ENCODE measurements around the gene TMEM72.

The TMEM72 gene

GRCh38 chr10:44890696-44891563, 20.2 kb upstream of the TMEM72 start:
- DNase-seq: no peak

GRCh38 chr10:44891721-44892120, 19.4 kb upstream of the TMEM72 start:
- no peak for DNase-seq

GRCh38 chr10:44893604-44894468, 17.3 kb upstream of the TMEM72 start:
- no peak for DNase-seq

- DNase-seq: no peak
Measured at GRCh38 chr10:44894691-44895090, 16.4 kb upstream of the TMEM72 start.

- no peak for DNase-seq
Measured at GRCh38 chr10:44895280-44895679, 15.9 kb upstream of the TMEM72 start.

GRCh38 chr10:44897049-44897448, 14.1 kb upstream of the TMEM72 start:
- no peak for DNase-seq

GRCh38 chr10:44898665-44899064, 12.5 kb upstream of the TMEM72 start:
- DNase-seq: no peak

- DNase-seq: no peak
Measured at GRCh38 chr10:44899450-44900080, 11.6 kb upstream of the TMEM72 start.

DNA sequence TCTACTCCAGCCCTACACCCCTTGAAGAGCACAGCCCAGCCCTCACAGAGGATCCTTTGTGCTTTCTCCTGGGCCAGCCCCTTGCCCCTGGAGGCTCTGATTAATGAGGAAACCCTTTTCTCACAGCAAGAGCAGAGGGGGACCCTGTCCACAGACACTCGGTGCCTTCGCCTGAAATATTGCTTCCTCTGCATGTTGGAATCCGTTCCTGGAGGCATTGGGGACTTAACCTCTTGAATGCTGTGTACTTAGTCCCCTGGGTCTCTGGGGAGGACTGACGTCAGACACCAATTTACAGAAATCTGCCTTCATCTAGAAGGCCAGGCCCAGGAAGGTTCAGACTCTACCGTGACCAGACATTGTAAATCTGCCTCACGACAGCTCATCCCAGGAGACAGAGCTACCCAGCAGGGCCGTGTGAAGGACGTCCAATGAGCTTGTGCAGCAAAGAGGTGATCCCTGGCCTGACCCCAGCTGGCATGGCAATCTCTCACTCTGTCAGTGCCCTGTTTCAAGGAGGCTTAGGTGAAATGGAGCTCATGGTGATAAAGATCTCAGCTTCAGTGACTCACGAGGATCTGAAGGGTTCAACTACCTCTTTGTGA, 8.1 kb upstream of the TMEM72 start:
- DNase-seq: no peak

GRCh38 chr10:44906486-44906885, 4.7 kb upstream of the TMEM72 start:
- DNase-seq: no peak

DNA sequence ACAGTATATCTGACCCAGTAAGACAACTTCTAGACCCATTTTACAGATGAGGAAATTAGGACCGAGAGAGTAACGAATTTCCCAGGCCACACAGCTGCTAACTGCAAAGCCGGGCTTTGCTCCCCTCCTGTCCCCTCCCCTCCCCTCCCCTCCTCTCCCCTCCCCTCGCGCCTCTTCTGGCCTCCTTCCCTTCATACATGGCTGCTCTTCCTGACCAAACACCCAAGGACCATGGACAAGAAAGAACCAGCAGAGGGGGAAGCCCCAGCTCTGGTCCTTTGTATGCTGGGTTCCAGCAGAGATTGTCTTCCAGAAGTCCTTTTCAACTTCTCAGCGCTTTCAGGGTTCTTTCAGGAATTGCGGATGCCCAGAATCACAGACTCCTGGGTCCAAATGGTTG, 3.6 kb upstream of the TMEM72 start:
- no peak for DNase-seq

DNA sequence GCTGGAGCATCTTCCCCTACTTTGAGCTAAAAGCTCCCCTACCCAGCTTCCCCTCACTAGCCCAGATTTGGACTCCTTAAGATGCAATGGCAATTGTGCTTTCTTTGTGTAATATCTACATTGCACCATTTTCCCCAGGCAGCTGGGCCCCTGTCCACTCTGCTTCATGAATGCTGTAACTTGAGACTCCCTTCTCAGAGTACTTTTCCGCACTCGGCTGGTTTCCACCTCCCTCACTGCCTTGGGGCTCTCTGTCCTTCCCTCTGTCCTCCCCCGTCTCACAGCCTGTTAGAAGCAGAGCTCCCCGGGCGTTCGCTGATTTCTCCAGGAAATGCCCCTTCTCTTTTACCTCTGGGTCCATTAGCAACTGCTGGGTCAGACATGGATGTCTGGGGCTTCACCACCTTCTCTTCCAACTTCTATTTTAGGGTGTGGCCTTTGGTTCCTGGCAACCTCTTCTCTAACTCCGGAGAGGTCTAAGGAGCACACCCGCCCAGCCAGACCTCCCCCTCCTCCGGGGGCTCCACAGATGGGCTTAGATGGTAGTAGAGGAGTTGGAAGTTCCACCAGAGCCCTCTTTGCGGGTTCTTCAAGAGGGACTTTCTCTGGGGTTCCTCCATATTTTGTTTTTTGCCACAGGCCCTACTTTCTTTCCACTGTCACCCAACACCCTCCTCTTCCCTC, 2.9 kb upstream of the TMEM72 start:
- no peak for DNase-seq

DNA sequence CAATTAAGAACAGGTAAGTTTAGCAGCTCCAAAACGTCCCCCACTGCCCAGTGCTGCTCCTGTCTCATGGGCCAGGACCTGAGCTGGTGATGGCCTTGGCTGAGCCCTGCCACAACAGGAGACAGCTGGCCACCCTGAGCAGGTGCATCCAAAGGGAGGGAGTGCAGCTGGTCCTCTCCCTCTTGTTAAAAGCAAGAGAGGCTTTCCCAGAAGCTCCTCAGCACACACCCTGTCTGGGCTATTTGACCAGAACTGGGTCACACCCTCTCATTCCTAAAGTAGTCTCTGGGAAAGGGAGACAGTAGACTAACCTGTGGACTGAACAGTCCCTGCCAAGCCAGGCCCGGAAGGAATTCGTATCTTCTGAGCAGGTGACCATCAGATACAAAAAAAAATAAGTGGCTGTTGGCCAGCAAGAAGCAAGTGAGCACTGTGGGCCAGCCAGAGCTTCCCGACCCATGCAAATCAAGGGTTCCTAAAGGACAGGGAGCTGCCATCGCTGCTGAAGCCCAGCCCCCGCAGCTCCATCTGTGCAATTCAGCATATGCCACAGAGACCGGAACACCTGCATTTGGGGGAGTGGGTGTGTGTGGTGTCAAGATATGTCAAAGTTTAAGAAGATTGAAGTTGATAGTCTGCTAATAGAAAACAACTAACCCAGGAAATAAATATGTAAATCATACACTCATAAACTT, 2.1 kb upstream of the TMEM72 start:
- no peak for DNase-seq

DNA sequence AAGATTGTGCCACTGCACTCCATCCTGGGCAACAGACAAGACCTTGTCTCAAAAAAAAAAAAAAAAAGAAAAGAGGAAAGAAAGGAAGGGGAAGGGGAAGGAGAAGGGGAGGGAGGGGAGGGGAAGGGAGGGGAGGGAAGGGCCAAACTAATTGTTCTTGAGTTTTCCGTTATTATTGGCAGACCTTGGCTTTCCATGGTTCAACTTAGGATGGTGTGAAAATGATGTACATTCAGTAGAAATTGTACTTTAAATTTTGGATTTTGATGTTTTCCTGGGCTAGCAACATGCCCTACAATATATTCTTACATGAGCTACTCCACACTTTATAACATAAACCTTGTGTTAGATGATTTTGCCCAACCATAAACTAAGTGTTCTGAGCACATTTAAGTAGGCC, 1.2 kb upstream of the TMEM72 start:
- DNase-seq: no peak

GRCh38 chr10:44910602-44911001, 535 bp upstream of the TMEM72 start:
- no peak for DNase-seq

DNA sequence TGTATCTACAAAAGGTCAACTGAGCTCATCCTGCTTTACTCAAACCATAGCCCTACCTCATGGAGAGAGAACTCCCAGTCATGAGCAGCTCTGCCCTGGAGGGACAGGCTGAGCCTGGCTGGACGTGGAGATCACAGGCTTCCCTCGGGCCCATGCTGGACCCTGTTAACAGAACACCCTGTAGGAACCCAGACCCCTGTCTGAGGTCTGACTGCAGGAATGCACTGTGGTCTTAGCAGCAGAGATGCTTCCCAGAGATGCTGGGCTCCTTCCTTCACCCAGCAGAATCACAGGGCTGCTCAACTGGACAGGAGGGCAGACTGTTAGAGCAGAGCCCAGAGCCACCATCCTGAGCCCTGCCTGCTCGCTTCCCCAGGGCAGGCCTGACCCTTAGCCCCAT, 814 bp downstream of the TMEM72 start:
- no peak for DNase-seq

DNA sequence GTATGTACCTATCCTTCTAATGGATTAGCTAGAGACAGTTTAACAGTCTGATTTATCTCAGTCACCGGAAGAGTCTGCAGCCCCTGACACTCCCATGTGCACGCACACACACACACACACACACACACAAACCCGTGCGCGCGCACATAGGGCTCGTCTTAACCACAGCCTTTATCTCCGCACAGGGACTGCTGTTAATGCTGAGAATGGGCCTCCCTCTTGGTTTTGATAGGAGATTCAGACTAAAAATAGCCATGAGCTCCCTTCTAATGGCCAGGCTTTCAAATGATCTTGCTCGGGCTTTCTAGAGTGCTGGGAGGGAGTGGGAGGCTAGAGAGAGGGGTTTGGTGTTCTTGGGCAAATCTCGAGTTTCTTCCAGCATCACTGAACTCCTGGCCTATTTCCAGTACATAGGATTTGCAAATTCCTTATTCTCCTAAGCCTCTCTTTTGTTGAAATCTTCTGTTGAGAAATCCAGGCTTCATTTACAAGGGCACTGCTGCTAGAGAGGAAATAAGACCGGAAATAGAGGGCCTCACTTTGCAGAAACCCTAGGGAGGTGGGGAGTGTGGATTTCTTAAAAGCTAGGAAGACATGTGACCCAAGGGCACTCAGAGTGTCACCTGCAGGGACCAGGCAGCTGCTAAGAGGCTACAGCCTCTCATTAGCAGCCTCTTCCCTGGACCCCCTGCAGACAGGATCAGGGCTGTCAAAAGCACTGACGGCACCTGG, 2.4 kb downstream of the TMEM72 start:
- no peak for DNase-seq

DNA sequence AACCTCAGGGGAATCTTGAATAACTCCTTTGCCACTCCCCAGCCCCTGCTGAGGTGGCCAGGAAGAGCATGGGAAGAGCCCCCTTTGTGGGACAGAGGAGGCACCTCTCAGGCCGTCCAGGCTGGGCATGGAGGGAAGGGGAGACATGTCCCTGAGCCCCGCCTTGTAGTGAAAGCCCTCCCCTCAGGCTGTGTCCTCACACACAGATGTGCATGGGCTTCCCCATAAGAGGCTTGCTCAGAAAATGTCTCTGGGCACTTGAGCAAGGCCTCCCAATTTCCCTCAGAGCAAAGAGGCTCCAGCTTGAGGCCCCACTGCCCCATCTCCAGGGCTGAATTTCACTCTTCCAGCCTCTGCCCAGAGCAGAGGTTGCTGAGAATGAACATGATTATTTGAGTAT, 3.8 kb downstream of the TMEM72 start:
- DNase-seq: no peak

GRCh38 chr10:44916429-44916828, 5.3 kb downstream of the TMEM72 start:
- DNase-seq: no peak

DNA sequence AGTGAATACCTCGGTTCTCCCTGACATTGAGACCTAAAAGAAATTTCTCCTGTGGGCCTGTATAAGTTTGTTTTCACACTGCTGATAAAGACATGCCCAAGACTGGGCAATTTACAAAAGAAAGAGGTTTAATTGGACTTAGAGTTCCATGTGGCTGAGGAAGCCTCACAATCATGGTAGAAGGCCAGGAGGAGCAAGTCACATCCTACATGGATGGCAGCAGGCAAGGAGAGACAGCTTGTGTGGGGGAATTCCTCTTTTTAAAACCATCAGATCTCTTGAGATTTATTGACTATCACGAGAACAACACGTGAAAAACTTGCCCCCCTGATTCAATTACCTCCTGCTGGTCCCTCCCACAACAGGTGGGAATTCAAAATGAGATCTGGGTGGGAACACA, 6.7 kb downstream of the TMEM72 start:
- DNase-seq: no peak

DNA sequence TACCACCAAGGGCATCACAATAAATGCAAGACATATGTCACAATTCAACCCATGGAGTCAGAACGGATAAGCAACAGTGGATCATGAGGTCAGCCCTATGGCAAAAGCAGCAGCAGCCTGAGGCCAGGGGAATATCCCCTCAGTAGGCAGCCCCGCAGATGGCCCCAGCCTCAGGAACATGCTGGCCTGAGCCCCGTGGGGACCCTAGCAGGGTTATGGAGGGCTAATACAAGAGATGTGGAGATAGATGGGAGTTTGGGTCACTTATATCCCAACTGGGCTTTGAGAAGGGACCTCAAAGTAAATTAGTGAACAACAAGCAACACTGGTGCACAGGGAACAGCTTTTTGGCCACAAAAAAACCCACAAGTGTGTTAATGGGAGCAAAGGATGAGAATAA, 9.1 kb downstream of the TMEM72 start:
- DNase-seq: no peak

Data from activated CD4-positive, alpha-beta T cell treated with anti-CD3 and anti-CD28 coated beads for 4 hours (primary cell).